Natural killer cell (primary cell): ENCODE results near the gene STAB2. TPM values are rescaled to one million over a fixed set of nuclear protein-coding genes. Genes with fewer than 3 reads are reported as not detected.

Experiments used
- ATAC-seq, 3 donors: fragments of 150-1000 bp in 2 of 3; fragments of 200-7000 bp in 1 of 3; cut with Tn5 transposase; 1 replicate in 1 of 3; 2 replicates in 2 of 3; pipeline ENCODE4 v1.10.0; 2021; ENCODE audit warnings: mild to moderate bottlenecking in 2 of 3, moderate library complexity in 2 of 3
- DNase-seq, 2 donors: peaks; one replicate each; pipeline versions ENCODE4 v3.0.0 to v3.0.0-alpha.2; 2013 to 2021; ENCODE audit warnings: mixed read lengths in 1 of 2
- H3K27ac ChIP-seq: one replicate; pipeline ENCODE4 v1.5.1; 2013; ENCODE audit warnings: mild to moderate bottlenecking, low read length
- H3K27me3 ChIP-seq: one replicate; pipeline ENCODE4 v1.6.1; 2013; ENCODE audit warnings: low read length; ENCODE audit not compliant: control insufficient read depth, insufficient read depth
- H3K36me3 ChIP-seq: one replicate; pipeline ENCODE4 v1.6.1; 2013; ENCODE audit warnings: low read length; ENCODE audit not compliant: control insufficient read depth, insufficient read depth
- H3K4me1 ChIP-seq: one replicate; pipeline ENCODE4 v1.6.1; 2013; ENCODE audit warnings: low read length; ENCODE audit not compliant: control insufficient read depth, insufficient read depth
- H3K4me3 ChIP-seq: one replicate; pipeline ENCODE4 v1.5.1; 2013; ENCODE audit warnings: low read length
- H3K9me3 ChIP-seq: one replicate; pipeline ENCODE4 v1.6.1; 2013; ENCODE audit warnings: low read length; ENCODE audit not compliant: control insufficient read depth, insufficient read depth
- H3K27ac Mint-ChIP-seq, 2 donors: one replicate each; pipeline ENCODE4 v1.8.0; 2022; ENCODE audit warnings: mild to moderate bottlenecking in 2 of 2, mixed read lengths in 2 of 2, moderate library complexity in 1 of 2
- H3K27me3 Mint-ChIP-seq, 2 donors: one replicate each; pipeline ENCODE4 v1.8.0; 2022; ENCODE audit warnings: low read depth in 2 of 2, mixed read lengths in 2 of 2
- H3K36me3 Mint-ChIP-seq: one replicate; pipeline ENCODE4 v1.8.0; 2022; ENCODE audit warnings: mixed read lengths
- H3K4me1 Mint-ChIP-seq, 2 donors: one replicate each; pipeline ENCODE4 v1.8.0; 2022; ENCODE audit warnings: mixed read lengths in 2 of 2
- H3K4me3 Mint-ChIP-seq: one replicate; pipeline ENCODE4 v1.8.0; 2022; ENCODE audit warnings: mild to moderate bottlenecking, moderate library complexity, mixed read lengths
- H3K9me3 Mint-ChIP-seq, 2 donors: one replicate each; pipeline ENCODE4 v1.8.0; 2022; ENCODE audit warnings: mixed read lengths in 2 of 2
- CTCF ChIP-seq: fragments of 200-600 bp; IDR thresholded peaks from one replicate; pipeline ENCODE4 v1.8.0; 2022; ENCODE audit warnings: antibody characterized with exemption
- WGBS: methylation state at CpG from one replicate; pipeline ENCODE4 v1.1.7; 2013; ENCODE audit warnings: missing lambda C conversion rate; ENCODE audit not compliant: insufficient coverage; 5-methylcytosine and 5-hydroxymethylcytosine counted together
- intact Hi-C: fragments of 100-400 bp; cut with micrococcal nuclease; formaldehyde crosslinking; loops from one replicate; pipeline ENCODE4 v1.14.2; 2022
- total RNA-seq, 4 donors: library from RNA; stranded (reverse); fragments of 120-200 nt in 1 of 4; gene quantifications; one replicate each; pipeline versions ENCODE4 v1.2.3 to v1.2.4, GENCODE V29; 2013 to 2022

The STAB2 gene
- total RNA-seq, 3 donors from 2014 or later (not counting 1 experiment from before 2014, with no cell fraction given) = not detected

- no peak overlapping the region for H3K4me3 ChIP-seq
- intact Hi-C loops = no loop called here
- DNase-seq = no peak
- H3K27ac ChIP-seq = no peak overlapping the region
- no peaks in the 10 kb centered on the region for H3K9me3 Mint-ChIP-seq
- WGBS = 91% methylated on average over 8 of the region's 10 CpGs
- no peaks in the 10 kb centered on the region for H3K4me1 Mint-ChIP-seq
- H3K9me3 ChIP-seq = no peaks in the 10 kb centered on the region
- H3K27me3 Mint-ChIP-seq = peaks cover 0 to 3% of the 10 kb centered on the region in 2 donors
- H3K36me3 Mint-ChIP-seq = no peaks in the 10 kb centered on the region
- H3K36me3 ChIP-seq = no peaks in the 10 kb centered on the region
- H3K4me3 Mint-ChIP-seq = no peak overlapping the region
- no peak for TF ChIP-seq CTCF
- H3K27me3 ChIP-seq = no peaks in the 10 kb centered on the region
- no peak overlapping the region for H3K27ac Mint-ChIP-seq
- H3K4me1 ChIP-seq = no peaks in the 10 kb centered on the region
- no peak for ATAC-seq
These were observed 85.5 kb downstream of the STAB2 start for GRCh38 chr12:103672401-103673119.

DNA sequence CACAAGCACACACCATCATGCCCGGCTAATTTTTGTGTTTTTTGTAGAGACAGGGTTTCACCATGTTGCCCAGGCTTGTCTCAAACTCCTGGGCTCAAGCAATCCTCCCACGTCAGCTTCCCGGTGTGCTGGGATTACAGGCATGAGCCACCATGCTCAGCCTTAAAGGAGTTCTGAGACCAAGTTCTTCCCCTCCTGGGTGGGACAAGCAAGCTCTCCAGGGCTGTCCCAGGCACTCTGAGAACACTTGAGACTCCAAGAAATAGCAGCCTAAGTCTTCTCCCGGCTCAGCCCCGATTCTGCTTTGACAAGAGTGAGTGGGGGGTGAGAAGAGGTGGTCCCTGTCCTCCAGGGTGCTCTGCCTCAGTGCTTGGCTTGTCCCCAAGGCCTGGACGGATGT, 86.4 kb downstream of the STAB2 start:
- intact Hi-C loops = no loop called here
- H3K27me3 ChIP-seq = no peaks in the 10 kb centered on the region
- no peak for TF ChIP-seq CTCF
- Mint-ChIP-seq H3K9me3 (no peaks in the 10 kb centered on the region), H3K27me3 (no peaks in the 10 kb centered on the region), H3K4me1 (no peaks in the 10 kb centered on the region), H3K4me3 (no peak overlapping the region), H3K36me3 (no peaks in the 10 kb centered on the region), H3K27ac (no peak overlapping the region)
- DNase-seq = no peak
- H3K27ac ChIP-seq = no peak overlapping the region
- no peaks in the 10 kb centered on the region for H3K9me3 ChIP-seq
- H3K4me3 ChIP-seq = no peak overlapping the region
- no peaks in the 10 kb centered on the region for H3K36me3 ChIP-seq
- WGBS = 86% methylated on average over 6 of the region's 6 CpGs
- no peak for ATAC-seq
- no peaks in the 10 kb centered on the region for H3K4me1 ChIP-seq

GRCh38 chr12:103673891-103674375, 86.9 kb downstream of the STAB2 start:
- H3K9me3 ChIP-seq = no peaks in the 10 kb centered on the region
- H3K4me3 Mint-ChIP-seq = no peak overlapping the region
- ATAC-seq = no peak
- no peak overlapping the region for H3K4me3 ChIP-seq
- H3K27ac ChIP-seq = no peak overlapping the region
- no peak for DNase-seq
- no peak overlapping the region for H3K27ac Mint-ChIP-seq
- intact Hi-C loops = no loop called here
- H3K4me1 ChIP-seq = no peaks in the 10 kb centered on the region
- no peaks in the 10 kb centered on the region for H3K27me3 ChIP-seq
- no peak for TF ChIP-seq CTCF
- no peaks in the 10 kb centered on the region for H3K36me3 ChIP-seq
- H3K4me1 Mint-ChIP-seq = no peaks in the 10 kb centered on the region
- no peaks in the 10 kb centered on the region for H3K9me3 Mint-ChIP-seq
- no peaks in the 10 kb centered on the region for H3K27me3 Mint-ChIP-seq
- WGBS = 95% methylated on average over 10 of the region's 10 CpGs
- H3K36me3 Mint-ChIP-seq = no peaks in the 10 kb centered on the region

GRCh38 chr12:103676893-103677292, 89.8 kb downstream of the STAB2 start:
- no peaks in the 10 kb centered on the region for H3K27me3 Mint-ChIP-seq
- intact Hi-C loops = no loop called here
- no peaks in the 10 kb centered on the region for H3K9me3 ChIP-seq
- no peak for DNase-seq
- no peak overlapping the region for H3K27ac Mint-ChIP-seq
- no peaks in the 10 kb centered on the region for H3K27me3 ChIP-seq
- H3K36me3 ChIP-seq = no peaks in the 10 kb centered on the region
- H3K27ac ChIP-seq = no peak overlapping the region
- H3K4me3 Mint-ChIP-seq = no peak overlapping the region
- H3K4me1 ChIP-seq = no peaks in the 10 kb centered on the region
- TF ChIP-seq CTCF = no peak
- ATAC-seq = no peak
- no peaks in the 10 kb centered on the region for H3K9me3 Mint-ChIP-seq
- no CpG with 5 or more reads among the region's 3 CpGs for WGBS
- H3K36me3 Mint-ChIP-seq = no peaks in the 10 kb centered on the region
- no peaks in the 10 kb centered on the region for H3K4me1 Mint-ChIP-seq
- H3K4me3 ChIP-seq = no peak overlapping the region
